ENCODE measurements around the gene GKN1.

DNA sequence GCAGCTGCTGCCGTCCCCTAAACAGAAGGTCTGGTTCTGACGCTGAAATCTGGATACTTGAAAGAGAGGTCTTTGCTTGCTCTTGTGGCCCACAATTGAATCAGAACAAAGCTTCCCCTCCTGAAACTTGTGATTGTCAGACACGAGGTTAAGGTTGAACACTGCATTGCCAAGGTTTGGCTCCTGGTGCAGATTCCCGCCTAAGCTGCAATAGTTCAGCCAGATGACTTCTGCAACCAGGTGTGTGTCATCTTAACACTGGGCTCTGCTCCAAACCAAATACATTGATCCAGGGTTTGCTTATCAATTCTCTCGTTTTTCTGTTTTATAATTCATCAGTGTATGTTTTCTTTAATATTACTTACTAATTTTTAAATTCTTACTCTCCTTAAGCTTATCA, 14.6 kb downstream of the GKN1 start:
- TF ChIP-seq POLR2A (IDR thresholded peaks at IDR 0.05): no peak
- TF ChIP-seq, protein P1, sequence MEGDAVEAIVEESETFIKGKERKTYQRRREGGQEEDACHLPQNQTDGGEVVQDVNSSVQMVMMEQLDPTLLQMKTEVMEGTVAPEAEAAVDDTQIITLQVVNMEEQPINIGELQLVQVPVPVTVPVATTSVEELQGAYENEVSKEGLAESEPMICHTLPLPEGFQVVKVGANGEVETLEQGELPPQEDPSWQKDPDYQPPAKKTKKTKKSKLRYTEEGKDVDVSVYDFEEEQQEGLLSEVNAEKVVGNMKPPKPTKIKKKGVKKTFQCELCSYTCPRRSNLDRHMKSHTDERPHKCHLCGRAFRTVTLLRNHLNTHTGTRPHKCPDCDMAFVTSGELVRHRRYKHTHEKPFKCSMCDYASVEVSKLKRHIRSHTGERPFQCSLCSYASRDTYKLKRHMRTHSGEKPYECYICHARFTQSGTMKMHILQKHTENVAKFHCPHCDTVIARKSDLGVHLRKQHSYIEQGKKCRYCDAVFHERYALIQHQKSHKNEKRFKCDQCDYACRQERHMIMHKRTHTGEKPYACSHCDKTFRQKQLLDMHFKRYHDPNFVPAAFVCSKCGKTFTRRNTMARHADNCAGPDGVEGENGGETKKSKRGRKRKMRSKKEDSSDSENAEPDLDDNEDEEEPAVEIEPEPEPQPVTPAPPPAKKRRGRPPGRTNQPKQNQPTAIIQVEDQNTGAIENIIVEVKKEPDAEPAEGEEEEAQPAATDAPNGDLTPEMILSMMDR (IDR thresholded peaks at IDR 0.05): no peak

Measured in body of pancreas (tissue), 4 donors.